Caco-2 (cell line): Measurements from ENCODE around the gene STEAP3. TPM values are rescaled to one million over a fixed set of nuclear protein-coding genes. Genes with fewer than 3 reads are reported as not detected.
A peak's percentile ranks its signal among the peaks of the same experiment; 100 is the strongest.

Experiments used
- BruUV-seq: library from RNA; stranded (reverse); fragments of 400-500 nt; replicated peaks from 2 replicates; lab custom pipeline; 2021; lab: Mats Ljungman, UMichigan
- CTCF ChIA-PET: fragments of 300-600 bp; sonication (Branson Sonifier 250); formaldehyde crosslinking; loops from one replicate; lab custom pipeline; 2022; ENCODE audit warnings: antibody characterized with exemption; lab: Charles Lee
- POLR2A ChIA-PET: fragments of 300-600 bp; sonication (Branson Sonifier 250); formaldehyde crosslinking; loops from one replicate; lab custom pipeline; 2022; ENCODE audit warnings: antibody characterized with exemption; lab: Charles Lee
- DNase-seq, 2 experiments: peaks; one replicate each; pipeline versions ENCODE4 v3.0.0 to v3.0.0-alpha.2; 2020 to 2022
- H3K27me3 ChIP-seq: replicated peaks from 2 replicates; pipeline ENCODE4 v1.6.0; 2011; ENCODE audit warnings: low read length; ENCODE audit not compliant: control insufficient read depth, insufficient read depth
- H3K36me3 ChIP-seq: 2 replicates; pipeline ENCODE4 v1.5.1; 2011; ENCODE audit warnings: low read length; ENCODE audit not compliant: control insufficient read depth, insufficient read depth
- H3K4me1 ChIP-seq: fragments of 250-450 bp; sonication (Bioruptor Pico); 2 replicates; pipeline ENCODE4 v1.5.1; 2020; ENCODE audit warnings: mild to moderate bottlenecking
- H3K4me3 ChIP-seq: 2 replicates; pipeline ENCODE4 v1.5.1; 2011; ENCODE audit warnings: low read depth, mild to moderate bottlenecking, control low read depth, low read length
- H3K9me3 ChIP-seq: fragments of 250-450 bp; sonication (Bioruptor Pico); 2 replicates; pipeline ENCODE4 v1.5.1; 2020; ENCODE audit warnings: mild to moderate bottlenecking, moderate library complexity
- H3K27ac Mint-ChIP-seq: one replicate; pipeline ENCODE4 v1.8.0; 2022; ENCODE audit warnings: mixed read lengths; ENCODE audit not compliant: unreplicated experiment
- H3K27me3 Mint-ChIP-seq: one replicate; pipeline ENCODE4 v1.8.0; 2022; ENCODE audit warnings: mixed read lengths; ENCODE audit not compliant: insufficient read depth, unreplicated experiment
- H3K36me3 Mint-ChIP-seq: one replicate; pipeline ENCODE4 v1.8.0; 2022; ENCODE audit warnings: mild to moderate bottlenecking, mixed read lengths; ENCODE audit not compliant: insufficient read depth, unreplicated experiment
- H3K4me1 Mint-ChIP-seq: one replicate; pipeline ENCODE4 v1.8.0; 2022; ENCODE audit warnings: low read depth, mixed read lengths; ENCODE audit not compliant: unreplicated experiment
- H3K4me3 Mint-ChIP-seq: one replicate; pipeline ENCODE4 v1.8.0; 2022; ENCODE audit warnings: mild to moderate bottlenecking, moderate library complexity, mixed read lengths; ENCODE audit not compliant: unreplicated experiment
- H3K9me3 Mint-ChIP-seq: one replicate; pipeline ENCODE4 v1.8.0; 2022; ENCODE audit warnings: mixed read lengths; ENCODE audit not compliant: unreplicated experiment
- CTCF ChIP-seq, 2 experiments: fragments of 200-600 bp in 1 of 2; IDR thresholded peaks; 1 replicate in 1 of 2; 2 replicates in 1 of 2; pipeline versions ENCODE4 v1.5.1 to v1.8.0; 2011 to 2022; ENCODE audit warnings: antibody characterized with exemption in 1 of 2, control low read depth in 1 of 2, inconsistent platforms in 1 of 2, low read depth in 1 of 2, low read length in 1 of 2, mild to moderate bottlenecking in 1 of 2, moderate library complexity in 1 of 2; ENCODE audit not compliant: insufficient read depth in 1 of 2, severe bottlenecking in 1 of 2, unreplicated experiment in 1 of 2
- intact Hi-C: fragments of 100-400 bp; cut with micrococcal nuclease; formaldehyde crosslinking; loops from one replicate; pipeline ENCODE4 v1.10.0; 2022; ENCODE audit not compliant: unreplicated experiment
- total RNA-seq: library from RNA; stranded (reverse); gene quantifications from 2 replicates; pipeline ENCODE4 v1.2.3, GENCODE V29; 2022

The STEAP3 gene
- total RNA-seq, 1 experiment from 2014 or later, result 20.4 TPM

GRCh38 chr2:119290859-119291587 is 67.4 kb downstream of the STEAP3 start:
- no peaks in the 10 kb centered on the region for H3K27me3 Mint-ChIP-seq
- ChIA-PET POLR2A (no interaction called here), CTCF (interaction anchor here (0.6 to 1.2 kb wide), 8 partner anchors 21 to 409 kb away, joined by 3 to 6 read pairs (median 3); no protein-coding TSS in a partner anchor)
- intact Hi-C loops, result loop anchor here (1.0 to 5.0 kb wide), 8 partner anchors 20 to 410 kb away; no protein-coding TSS in a partner anchor
- no peak overlapping the region for H3K4me3 Mint-ChIP-seq
- Histone ChIP-seq H3K36me3 (no peaks in the 10 kb centered on the region), H3K27me3 (no peaks in the 10 kb centered on the region), H3K4me1 (no peaks in the 10 kb centered on the region), H3K4me3 (no peak overlapping the region), H3K9me3 (no peaks in the 10 kb centered on the region)
- H3K36me3 Mint-ChIP-seq, result no peaks in the 10 kb centered on the region
- no peaks in the 10 kb centered on the region for H3K4me1 Mint-ChIP-seq
- BruUV-seq, result no TSS peak
- TF ChIP-seq CTCF (IDR thresholded peaks at IDR 0.05; ENCODE audit: insufficient read depth in 1 of 2, low read depth in 1 of 2, low read length in 1 of 2, severe bottlenecking in 1 of 2, unreplicated experiment in 1 of 2), result peak; percentile 95 to 98
- peak; percentile 90 to 92 for DNase-seq
- H3K9me3 Mint-ChIP-seq, result no peaks in the 10 kb centered on the region
- H3K27ac Mint-ChIP-seq, result no peak overlapping the region

- ChIA-PET CTCF (interaction anchor here (0.6 to 1.2 kb wide), 8 partner anchors 20 to 410 kb away, joined by 3 to 6 read pairs (median 3); no protein-coding TSS in a partner anchor), POLR2A (no interaction called here)
- Histone ChIP-seq H3K4me1 (no peaks in the 10 kb centered on the region), H3K4me3 (no peak overlapping the region), H3K9me3 (no peaks in the 10 kb centered on the region), H3K27me3 (no peaks in the 10 kb centered on the region), H3K36me3 (no peaks in the 10 kb centered on the region)
- no peak for TF ChIP-seq CTCF (IDR thresholded peaks at IDR 0.05; ENCODE audit: insufficient read depth in 1 of 2, low read depth in 1 of 2, low read length in 1 of 2, severe bottlenecking in 1 of 2, unreplicated experiment in 1 of 2)
- Mint-ChIP-seq H3K27ac (no peak overlapping the region), H3K27me3 (no peaks in the 10 kb centered on the region), H3K4me1 (no peaks in the 10 kb centered on the region), H3K9me3 (no peaks in the 10 kb centered on the region), H3K36me3 (no peaks in the 10 kb centered on the region), H3K4me3 (no peak overlapping the region)
- intact Hi-C loops, result loop anchor here (1.0 to 5.0 kb wide), 8 partner anchors 20 to 410 kb away; no protein-coding TSS in a partner anchor
- no TSS peak for BruUV-seq
- DNase-seq, result no peak
Observed at GRCh38 chr2:119291588-119292167, 68.0 kb downstream of the STEAP3 start.

- no peaks in the 10 kb centered on the region for H3K36me3 Mint-ChIP-seq
- ChIA-PET POLR2A (no interaction called here), CTCF (no interaction called here)
- H3K27ac Mint-ChIP-seq, result no peak overlapping the region
- H3K9me3 Mint-ChIP-seq, result no peaks in the 10 kb centered on the region
- Histone ChIP-seq H3K4me1 (no peaks in the 10 kb centered on the region), H3K9me3 (no peaks in the 10 kb centered on the region), H3K4me3 (no peak overlapping the region), H3K27me3 (no peaks in the 10 kb centered on the region), H3K36me3 (no peaks in the 10 kb centered on the region)
- intact Hi-C loops, result loop anchor here (5.0 kb wide), 1 partner anchor 110 kb away; no protein-coding TSS in a partner anchor
- no peak overlapping the region for H3K4me3 Mint-ChIP-seq
- BruUV-seq, result no TSS peak
- no peak for TF ChIP-seq CTCF (IDR thresholded peaks at IDR 0.05; ENCODE audit: insufficient read depth in 1 of 2, low read depth in 1 of 2, low read length in 1 of 2, severe bottlenecking in 1 of 2, unreplicated experiment in 1 of 2)
- DNase-seq, result no peak
- no peaks in the 10 kb centered on the region for H3K4me1 Mint-ChIP-seq
- no peaks in the 10 kb centered on the region for H3K27me3 Mint-ChIP-seq
Observed at GRCh38 chr2:119292226-119292625, 68.6 kb downstream of the STEAP3 start.
